ENCODE results near the gene TXNDC15.

- TF ChIP-seq, protein P1, sequence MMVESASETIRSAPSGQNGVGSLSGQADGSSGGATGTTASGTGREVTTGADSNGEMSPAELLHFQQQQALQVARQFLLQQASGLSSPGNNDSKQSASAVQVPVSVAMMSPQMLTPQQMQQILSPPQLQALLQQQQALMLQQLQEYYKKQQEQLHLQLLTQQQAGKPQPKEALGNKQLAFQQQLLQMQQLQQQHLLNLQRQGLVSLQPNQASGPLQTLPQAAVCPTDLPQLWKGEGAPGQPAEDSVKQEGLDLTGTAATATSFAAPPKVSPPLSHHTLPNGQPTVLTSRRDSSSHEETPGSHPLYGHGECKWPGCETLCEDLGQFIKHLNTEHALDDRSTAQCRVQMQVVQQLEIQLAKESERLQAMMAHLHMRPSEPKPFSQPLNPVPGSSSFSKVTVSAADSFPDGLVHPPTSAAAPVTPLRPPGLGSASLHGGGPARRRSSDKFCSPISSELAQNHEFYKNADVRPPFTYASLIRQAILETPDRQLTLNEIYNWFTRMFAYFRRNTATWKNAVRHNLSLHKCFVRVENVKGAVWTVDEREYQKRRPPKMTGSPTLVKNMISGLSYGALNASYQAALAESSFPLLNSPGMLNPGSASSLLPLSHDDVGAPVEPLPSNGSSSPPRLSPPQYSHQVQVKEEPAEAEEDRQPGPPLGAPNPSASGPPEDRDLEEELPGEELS (CRISPR knock-in tag; IDR thresholded peaks at IDR 0.05), result no peak
- TF ChIP-seq POLR2AphosphoS5 (IDR thresholded peaks at IDR 0.05; ENCODE audit: low read depth, low read length), result no peak
- TF ChIP-seq RCOR2 (CRISPR knock-in tag; IDR thresholded peaks at IDR 0.05), result no peak
- TF ChIP-seq SP1 (IDR thresholded peaks at IDR 0.05), result no peak
- no peak for TF ChIP-seq SP1 (CRISPR knock-in tag; IDR thresholded peaks at IDR 0.05)
- no peak for TF ChIP-seq MAFF (IDR thresholded peaks at IDR 0.05; ENCODE audit: low read depth, low read length)
- no peak for TF ChIP-seq MLX (CRISPR knock-in tag; IDR thresholded peaks at IDR 0.05)
- TF ChIP-seq TAF1 (CRISPR knock-in tag; IDR thresholded peaks at IDR 0.05), result no peak
- TF ChIP-seq, protein P2, sequence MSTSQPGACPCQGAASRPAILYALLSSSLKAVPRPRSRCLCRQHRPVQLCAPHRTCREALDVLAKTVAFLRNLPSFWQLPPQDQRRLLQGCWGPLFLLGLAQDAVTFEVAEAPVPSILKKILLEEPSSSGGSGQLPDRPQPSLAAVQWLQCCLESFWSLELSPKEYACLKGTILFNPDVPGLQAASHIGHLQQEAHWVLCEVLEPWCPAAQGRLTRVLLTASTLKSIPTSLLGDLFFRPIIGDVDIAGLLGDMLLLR (CRISPR knock-in tag; IDR thresholded peaks at IDR 0.05), result no peak
- no peak for TF ChIP-seq ATF2 (CRISPR knock-in tag; IDR thresholded peaks at IDR 0.05)
- TF ChIP-seq MYC (CRISPR knock-in tag; IDR thresholded peaks at IDR 0.05; ENCODE audit: borderline replicate concordance), result no peak
- TF ChIP-seq ARNT (IDR thresholded peaks at IDR 0.05), result no peak
- no peak for TF ChIP-seq CHCHD3 (CRISPR knock-in tag; IDR thresholded peaks at IDR 0.05)
- TF ChIP-seq STAT6 (CRISPR knock-in tag; IDR thresholded peaks at IDR 0.05; ENCODE audit: borderline replicate concordance), result no peak
These were observed 16.8 kb upstream of the TXNDC15 start for GRCh38 chr5:134857401-134857800.

Measured in HepG2 (cell line).